ENCODE data around the gene WDR44. TPM values are rescaled to one million over a fixed set of nuclear protein-coding genes. Genes with fewer than 3 reads are reported as not detected.
A peak's percentile ranks its signal among the peaks of the same experiment; 100 is the strongest.

Gene WDR44
- total and polyA plus RNA-seq, 2 experiments from 2014 or later, result 15.0 to 17.7 TPM

- Histone ChIP-seq H3K9me2 (ENCODE audit: insufficient read depth) (no peaks in the 10 kb centered on the region), H3K4me3 (no peak overlapping the region), H2AFZ (no peak overlapping the region), H3K4me2 (ENCODE audit: unreplicated experiment) (no peak overlapping the region), H3K27me3 (replicated peaks; ENCODE audit: insufficient read depth) (no peaks in the 10 kb centered on the region), H3K36me3 (ENCODE audit: low read depth) (no peaks in the 10 kb centered on the region), H3K9me3 (ENCODE audit: low read depth) (no peaks in the 10 kb centered on the region), H3F3A (ENCODE audit: insufficient read depth) (peaks cover 11% of the 10 kb centered on the region; the same call in 1 of the 2 replicates), H3K27ac (no peak overlapping the region), H3K4me1 (ENCODE audit: insufficient read depth) (0 out of 2 replicates have a peak, but pooled peaks cover 27% of the 10 kb centered on the region), H3K9ac (no peak overlapping the region), H3K79me2 (ENCODE audit: insufficient read depth) (peaks cover 91% of the 10 kb centered on the region), H4K20me1 (ENCODE audit: insufficient read depth) (no peaks in the 10 kb centered on the region)
- WGBS, 2 experiments (ENCODE audit: low coverage in 1 of 2, low lambda C conversion rate in 2 of 2, missing lambda C conversion rate in 2 of 2), result 34 to 38% methylated on average over 2 of the region's 2 CpGs
- no peak for TF ChIP-seq EZH2phosphoT487 (IDR thresholded peaks at IDR 0.05; ENCODE audit: insufficient read depth, low read depth)
- TF ChIP-seq EZH2 (IDR thresholded peaks at IDR 0.05; ENCODE audit: insufficient read depth, poor library complexity, severe bottlenecking), result no peak
- peak; percentile 33 for DNase-seq
- in situ Hi-C loops (cut with MboI), result no loop called here
These were observed 27.6 kb downstream of the WDR44 start for GRCh38 chrX:118373538-118373937.

DNA sequence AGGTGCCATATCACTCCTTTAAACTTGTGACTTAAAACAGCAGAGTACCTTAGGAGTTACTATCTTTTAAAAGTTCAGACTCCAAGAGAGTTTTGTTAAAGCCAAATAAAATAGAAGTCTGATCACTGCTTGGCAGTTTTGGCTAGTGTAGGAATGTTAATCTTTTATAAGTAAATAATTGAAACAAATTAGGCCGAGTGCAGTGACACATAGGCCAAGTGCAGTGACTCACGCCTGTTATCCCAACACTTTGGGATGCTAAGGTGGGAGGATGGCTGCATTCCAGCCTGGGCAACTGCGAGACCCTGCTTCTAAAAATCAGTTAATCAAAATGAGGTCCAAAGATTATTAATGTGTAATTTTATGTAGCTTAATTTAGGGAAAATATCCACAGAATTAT lies 37.2 kb downstream of the WDR44 start:
- Histone ChIP-seq H3F3A (ENCODE audit: insufficient read depth) (no peaks in the 10 kb centered on the region), H3K27ac (no peak overlapping the region), H3K4me3 (no peak overlapping the region), H3K9me2 (ENCODE audit: insufficient read depth) (no peaks in the 10 kb centered on the region), H3K4me1 (ENCODE audit: insufficient read depth) (peaks cover 8% of the 10 kb centered on the region), H3K27me3 (replicated peaks; ENCODE audit: insufficient read depth) (no peaks in the 10 kb centered on the region), H3K9me3 (ENCODE audit: low read depth) (no peaks in the 10 kb centered on the region), H2AFZ (no peak overlapping the region), H3K79me2 (ENCODE audit: insufficient read depth) (peaks cover 93% of the 10 kb centered on the region), H3K9ac (no peak overlapping the region), H4K20me1 (ENCODE audit: insufficient read depth) (no peaks in the 10 kb centered on the region), H3K36me3 (ENCODE audit: low read depth) (no peaks in the 10 kb centered on the region; the same call in 1 of the 2 replicates), H3K4me2 (ENCODE audit: unreplicated experiment) (no peak overlapping the region)
- peak; percentile 45 for DNase-seq
- no peak for TF ChIP-seq EZH2 (IDR thresholded peaks at IDR 0.05; ENCODE audit: insufficient read depth, poor library complexity, severe bottlenecking)
- no peak for TF ChIP-seq EZH2phosphoT487 (IDR thresholded peaks at IDR 0.05; ENCODE audit: insufficient read depth, low read depth)
- 30 to 32% methylated on average over 3 of the region's 3 CpGs for WGBS, 2 experiments (ENCODE audit: low coverage in 1 of 2, low lambda C conversion rate in 2 of 2, missing lambda C conversion rate in 2 of 2)
- in situ Hi-C loops (cut with MboI), result no loop called here

DNA sequence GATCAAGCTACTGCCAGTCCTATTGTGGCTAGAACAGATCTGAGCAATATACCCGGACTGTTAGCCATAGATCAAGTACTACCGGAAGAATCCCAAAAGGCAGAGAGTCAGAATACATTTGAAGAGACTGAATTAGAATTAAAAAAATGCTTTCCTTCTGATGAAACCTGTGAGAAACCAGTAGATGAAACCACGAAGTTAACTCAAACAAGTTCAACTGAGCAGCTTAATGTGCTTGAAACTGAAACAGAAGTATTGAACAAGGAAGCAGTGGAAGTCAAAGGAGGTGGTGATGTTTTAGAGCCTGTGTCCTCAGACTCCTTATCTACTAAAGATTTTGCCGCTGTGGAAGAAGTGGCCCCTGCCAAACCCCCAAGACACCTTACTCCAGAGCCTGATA lies 46.8 kb downstream of the WDR44 start:
- peak; percentile 13 for DNase-seq
- H3K4me1 ChIP-seq (ENCODE audit: insufficient read depth), result no peaks in the 10 kb centered on the region
- no peak overlapping the region for H2AFZ ChIP-seq
- in situ Hi-C loops (cut with MboI), result no loop called here
- no peaks in the 10 kb centered on the region for H4K20me1 ChIP-seq (ENCODE audit: insufficient read depth)
- no peaks in the 10 kb centered on the region for H3K27me3 ChIP-seq (replicated peaks; ENCODE audit: insufficient read depth)
- H3K9me2 ChIP-seq (ENCODE audit: insufficient read depth), result no peaks in the 10 kb centered on the region
- no peaks in the 10 kb centered on the region for H3K9me3 ChIP-seq (ENCODE audit: low read depth)
- peaks cover 10% of the 10 kb centered on the region; the same call in 1 of the 2 replicates for H3K79me2 ChIP-seq (ENCODE audit: insufficient read depth)
- H3K27ac ChIP-seq, result peak overlapping the region; percentile 41
- no peak overlapping the region for H3K4me3 ChIP-seq
- no peak for TF ChIP-seq EZH2phosphoT487 (IDR thresholded peaks at IDR 0.05; ENCODE audit: insufficient read depth, low read depth)
- TF ChIP-seq EZH2 (IDR thresholded peaks at IDR 0.05; ENCODE audit: insufficient read depth, poor library complexity, severe bottlenecking), result no peak
- H3K4me2 ChIP-seq (ENCODE audit: unreplicated experiment), result no peak overlapping the region
- H3K36me3 ChIP-seq (ENCODE audit: low read depth), result peaks cover 20% of the 10 kb centered on the region; the same call in 1 of the 2 replicates
- 75 to 76% methylated on average over 4 of the region's 4 CpGs for WGBS, 2 experiments (ENCODE audit: low coverage in 1 of 2, low lambda C conversion rate in 2 of 2, missing lambda C conversion rate in 2 of 2)
- no peaks in the 10 kb centered on the region for H3F3A ChIP-seq (ENCODE audit: insufficient read depth)
- no peak overlapping the region for H3K9ac ChIP-seq

- no peak for TF ChIP-seq EZH2 (IDR thresholded peaks at IDR 0.05; ENCODE audit: insufficient read depth, poor library complexity, severe bottlenecking)
- TF ChIP-seq EZH2phosphoT487 (IDR thresholded peaks at IDR 0.05; ENCODE audit: insufficient read depth, low read depth), result no peak
- Histone ChIP-seq H3F3A (ENCODE audit: insufficient read depth) (no peaks in the 10 kb centered on the region), H3K36me3 (ENCODE audit: low read depth) (peaks cover 30% of the 10 kb centered on the region; the same call in 1 of the 2 replicates), H3K27me3 (replicated peaks; ENCODE audit: insufficient read depth) (no peaks in the 10 kb centered on the region), H2AFZ (no peak overlapping the region), H3K4me1 (ENCODE audit: insufficient read depth) (no peaks in the 10 kb centered on the region), H3K9me2 (ENCODE audit: insufficient read depth) (no peaks in the 10 kb centered on the region), H3K79me2 (ENCODE audit: insufficient read depth) (no peaks in the 10 kb centered on the region), H3K27ac (no peak overlapping the region), H3K4me3 (no peak overlapping the region), H4K20me1 (ENCODE audit: insufficient read depth) (no peaks in the 10 kb centered on the region), H3K9me3 (ENCODE audit: low read depth) (no peaks in the 10 kb centered on the region), H3K9ac (no peak overlapping the region), H3K4me2 (ENCODE audit: unreplicated experiment) (no peak overlapping the region)
- in situ Hi-C loops (cut with MboI), result no loop called here
- DNase-seq, result no peak
- WGBS, 2 experiments (ENCODE audit: low coverage in 1 of 2, low lambda C conversion rate in 2 of 2, missing lambda C conversion rate in 2 of 2), result 89 to 96% methylated on average over 1 of the region's 1 CpG
These were observed 50.2 kb downstream of the WDR44 start for GRCh38 chrX:118396113-118396512.

DNA sequence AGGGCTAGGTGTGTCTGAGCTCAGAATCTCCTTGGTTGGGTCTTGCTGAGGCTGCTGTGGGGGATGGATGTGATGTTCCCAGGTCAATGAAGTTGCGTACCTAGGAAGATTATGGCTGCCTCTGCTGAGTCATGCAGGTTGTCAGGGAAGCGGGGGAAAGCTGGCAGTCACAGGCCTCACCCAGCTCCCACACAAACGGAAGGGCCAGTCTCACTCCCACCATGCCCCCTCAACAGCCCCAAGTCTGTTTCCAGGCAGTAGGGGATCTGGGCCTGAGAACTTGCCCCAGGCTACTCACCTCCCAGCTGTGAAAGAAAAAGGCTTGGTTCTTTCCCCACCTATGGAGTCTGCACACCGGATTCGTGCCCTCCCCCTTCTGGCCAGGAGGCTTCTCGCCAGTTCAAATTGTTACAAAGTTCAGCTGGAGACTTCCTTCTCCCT lies 72.9 kb downstream of the WDR44 start:
- no peak for TF ChIP-seq EZH2 (IDR thresholded peaks at IDR 0.05; ENCODE audit: insufficient read depth, poor library complexity, severe bottlenecking)

More for the DNA sequence above, 72.9 kb downstream of the WDR44 start:
- no peaks in the 10 kb centered on the region for H3K36me3 ChIP-seq (ENCODE audit: low read depth)
- no peaks in the 10 kb centered on the region for H3K4me1 ChIP-seq (ENCODE audit: insufficient read depth)
- peaks cover 30% of the 10 kb centered on the region for H3K79me2 ChIP-seq (ENCODE audit: insufficient read depth)
- in situ Hi-C loops (cut with MboI), result no loop called here
- no peak overlapping the region for H2AFZ ChIP-seq
- H3K4me3 ChIP-seq, result no peak overlapping the region
- no peaks in the 10 kb centered on the region for H3K9me2 ChIP-seq (ENCODE audit: insufficient read depth)
- H3K27me3 ChIP-seq (replicated peaks; ENCODE audit: insufficient read depth), result no peaks in the 10 kb centered on the region
- H3K27ac ChIP-seq, result no peak overlapping the region
- no peaks in the 10 kb centered on the region for H3F3A ChIP-seq (ENCODE audit: insufficient read depth)
- H4K20me1 ChIP-seq (ENCODE audit: insufficient read depth), result no peaks in the 10 kb centered on the region
- H3K9me3 ChIP-seq (ENCODE audit: low read depth), result no peaks in the 10 kb centered on the region
- H3K9ac ChIP-seq, result no peak overlapping the region
- 96 to 97% methylated on average over 6 of the region's 6 CpGs for WGBS, 2 experiments (ENCODE audit: low coverage in 1 of 2, low lambda C conversion rate in 2 of 2, missing lambda C conversion rate in 2 of 2)
- H3K4me2 ChIP-seq (ENCODE audit: unreplicated experiment), result no peak overlapping the region
- DNase-seq, result no peak

Measured in GM23248 (cell line).